MM.1S (cell line): ENCODE data around the gene SLC13A4.

Experiments
- DNase-seq: peaks from one replicate; pipeline ENCODE4 v3.0.0-alpha.2; 2015
- H2AFZ ChIP-seq: fragments of 300-600 bp; sonication (generic); 2 replicates; pipeline ENCODE4 v1.6.0; 2016; ENCODE audit warnings: antibody characterized with exemption, low read length
- H3F3A ChIP-seq: fragments of 300-600 bp; sonication (generic); 2 replicates; pipeline ENCODE4 v1.6.1; 2016; ENCODE audit warnings: mild to moderate bottlenecking, antibody characterized with exemption, low read length, moderate library complexity, mixed read lengths; ENCODE audit not compliant: insufficient read depth
- H3K27ac ChIP-seq: fragments of 300-600 bp; sonication (generic); 2 replicates; pipeline ENCODE4 v1.5.1; 2016; ENCODE audit warnings: mild to moderate bottlenecking, low read length
- H3K27me3 ChIP-seq: fragments of 300-600 bp; sonication (generic); replicated peaks from 2 replicates; pipeline ENCODE4 v1.6.0; 2016; ENCODE audit warnings: low read length; ENCODE audit not compliant: insufficient read depth
- H3K36me3 ChIP-seq: fragments of 300-600 bp; sonication (generic); replicated peaks from 2 replicates; pipeline ENCODE4 v1.6.1; 2016; ENCODE audit warnings: mild to moderate bottlenecking, low read length, mixed read lengths; ENCODE audit not compliant: insufficient read depth
- H3K4me1 ChIP-seq: fragments of 300-600 bp; sonication (generic); 2 replicates; pipeline ENCODE4 v1.6.1; 2016; ENCODE audit warnings: low read length, mixed read lengths
- H3K4me2 ChIP-seq: fragments of 300-600 bp; sonication (generic); 2 replicates; pipeline ENCODE4 v1.6.0; 2016; ENCODE audit warnings: low read depth, low read length
- H3K4me3 ChIP-seq: fragments of 300-600 bp; sonication (generic); 2 replicates; pipeline ENCODE4 v1.5.1; 2016; ENCODE audit warnings: low read length, mixed read lengths
- H3K79me2 ChIP-seq: fragments of 300-600 bp; sonication (generic); 2 replicates; pipeline ENCODE4 v1.6.1; 2016; ENCODE audit warnings: mixed run types, low read length, mixed read lengths
- H3K9ac ChIP-seq: fragments of 300-600 bp; sonication (generic); 2 replicates; pipeline ENCODE4 v1.6.1; 2016; ENCODE audit warnings: low read length, mixed read lengths
- H3K9me2 ChIP-seq: fragments of 300-600 bp; sonication (generic); replicated peaks from 2 replicates; pipeline ENCODE4 v1.6.1; 2016; ENCODE audit warnings: mild to moderate bottlenecking, low read length, mixed read lengths; ENCODE audit not compliant: insufficient read depth
- H3K9me3 ChIP-seq: fragments of 300-600 bp; sonication (generic); replicated peaks from 2 replicates; pipeline ENCODE4 v1.6.1; 2016; ENCODE audit warnings: mild to moderate bottlenecking, low read length, mixed read lengths; ENCODE audit not compliant: insufficient read depth
- H4K20me1 ChIP-seq: fragments of 300-600 bp; sonication (generic); 2 replicates; pipeline ENCODE4 v1.6.1; 2016; ENCODE audit warnings: mild to moderate bottlenecking, low read length, moderate library complexity, mixed read lengths; ENCODE audit not compliant: insufficient read depth
- EZH2 ChIP-seq: fragments of 300-600 bp; sonication (generic); optimal IDR thresholded peaks from 2 replicates; pipeline ENCODE3; 2017; ENCODE audit warnings: low read depth, mild to moderate bottlenecking, antibody characterized with exemption, low read length, mixed read lengths
- EZH2phosphoT487 ChIP-seq: fragments of 300-600 bp; sonication (generic); IDR thresholded peaks from 2 replicates; pipeline ENCODE4 v1.6.1; 2018; ENCODE audit warnings: antibody characterized with exemption, low read length
- TF ChIP-seq, protein P1 (sequence below): fragments of 300-600 bp; sonication (generic); IDR thresholded peaks from 2 replicates; pipeline ENCODE4 v1.5.1; 2016; ENCODE audit warnings: antibody characterized with exemption, low read length, mixed read lengths

Gene SLC13A4

DNA sequence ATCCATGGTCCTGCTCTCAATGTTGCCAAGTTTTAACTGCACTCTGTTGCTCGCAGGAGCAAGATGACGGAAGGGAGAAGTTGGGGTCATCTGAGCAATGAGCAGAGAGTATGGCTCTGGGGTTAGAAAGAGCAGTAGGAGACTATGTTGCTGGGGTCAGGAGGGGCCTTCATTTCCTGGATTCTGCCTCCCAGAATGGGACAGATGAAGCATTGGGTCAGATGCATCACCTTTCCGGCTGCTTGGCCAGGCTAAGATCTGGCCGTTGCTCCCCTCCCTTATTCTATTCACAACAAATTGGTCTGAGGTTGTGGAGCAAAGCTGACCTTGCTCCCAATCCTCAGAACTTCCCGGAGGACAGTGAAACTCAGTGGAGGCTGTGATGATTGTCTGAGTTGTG lies 43.3 kb downstream of the SLC13A4 start:
- no peaks in the 10 kb centered on the region for H3K36me3 ChIP-seq
- peaks cover 10% of the 10 kb centered on the region; the same call in 1 of the 2 replicates for H3K4me1 ChIP-seq
- H3K9ac ChIP-seq: no peak overlapping the region
- TF ChIP-seq EZH2phosphoT487 (no peak), EZH2 (no peak)
- TF ChIP-seq, protein P1, sequence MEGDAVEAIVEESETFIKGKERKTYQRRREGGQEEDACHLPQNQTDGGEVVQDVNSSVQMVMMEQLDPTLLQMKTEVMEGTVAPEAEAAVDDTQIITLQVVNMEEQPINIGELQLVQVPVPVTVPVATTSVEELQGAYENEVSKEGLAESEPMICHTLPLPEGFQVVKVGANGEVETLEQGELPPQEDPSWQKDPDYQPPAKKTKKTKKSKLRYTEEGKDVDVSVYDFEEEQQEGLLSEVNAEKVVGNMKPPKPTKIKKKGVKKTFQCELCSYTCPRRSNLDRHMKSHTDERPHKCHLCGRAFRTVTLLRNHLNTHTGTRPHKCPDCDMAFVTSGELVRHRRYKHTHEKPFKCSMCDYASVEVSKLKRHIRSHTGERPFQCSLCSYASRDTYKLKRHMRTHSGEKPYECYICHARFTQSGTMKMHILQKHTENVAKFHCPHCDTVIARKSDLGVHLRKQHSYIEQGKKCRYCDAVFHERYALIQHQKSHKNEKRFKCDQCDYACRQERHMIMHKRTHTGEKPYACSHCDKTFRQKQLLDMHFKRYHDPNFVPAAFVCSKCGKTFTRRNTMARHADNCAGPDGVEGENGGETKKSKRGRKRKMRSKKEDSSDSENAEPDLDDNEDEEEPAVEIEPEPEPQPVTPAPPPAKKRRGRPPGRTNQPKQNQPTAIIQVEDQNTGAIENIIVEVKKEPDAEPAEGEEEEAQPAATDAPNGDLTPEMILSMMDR: no peak
- no peak overlapping the region for H2AFZ ChIP-seq
- H3K9me3 ChIP-seq: no peaks in the 10 kb centered on the region
- no peak overlapping the region for H3K4me3 ChIP-seq
- H3K27ac ChIP-seq: no peak overlapping the region
- no peak for DNase-seq
- H3K27me3 ChIP-seq: no peaks in the 10 kb centered on the region
- no peaks in the 10 kb centered on the region for H3K79me2 ChIP-seq
- H3F3A ChIP-seq: 0 out of 2 replicates have a peak, but pooled peaks cover 6% of the 10 kb centered on the region
- H4K20me1 ChIP-seq: no peaks in the 10 kb centered on the region
- no peak overlapping the region for H3K4me2 ChIP-seq
- no peaks in the 10 kb centered on the region for H3K9me2 ChIP-seq

DNA sequence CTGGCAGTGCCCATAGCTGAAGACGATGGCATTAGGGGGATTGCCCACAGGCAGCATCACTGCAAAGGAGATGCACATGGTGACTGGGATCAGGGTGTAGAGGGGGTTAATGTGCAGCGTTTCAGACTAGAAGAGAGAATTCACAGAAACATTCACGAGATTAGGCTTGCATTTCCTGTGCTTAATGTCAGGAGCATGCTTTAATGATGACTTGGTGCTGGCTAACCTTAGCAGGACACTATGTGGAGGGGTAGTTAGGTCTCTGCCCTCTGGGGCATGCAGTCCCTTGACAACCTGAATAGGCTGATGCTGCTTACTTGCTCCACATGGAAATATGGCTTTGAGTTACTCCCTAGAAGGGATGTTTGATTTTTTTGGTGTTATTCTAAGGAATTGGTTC lies 43.9 kb downstream of the SLC13A4 start:
- TF ChIP-seq, protein P1: no peak
- no peak for TF ChIP-seq EZH2phosphoT487
- TF ChIP-seq EZH2: no peak
- no peak for DNase-seq
- no peak overlapping the region for H3K27ac ChIP-seq
- no peaks in the 10 kb centered on the region for H3K9me2 ChIP-seq
- H3K4me1 ChIP-seq: peaks cover 10% of the 10 kb centered on the region; the same call in 1 of the 2 replicates
- H2AFZ ChIP-seq: no peak overlapping the region
- H4K20me1 ChIP-seq: no peaks in the 10 kb centered on the region
- no peak overlapping the region for H3K4me2 ChIP-seq
- H3K27me3 ChIP-seq: no peaks in the 10 kb centered on the region
- H3K79me2 ChIP-seq: no peaks in the 10 kb centered on the region
- no peaks in the 10 kb centered on the region for H3K9me3 ChIP-seq
- no peak overlapping the region for H3K9ac ChIP-seq
- H3K4me3 ChIP-seq: no peak overlapping the region
- H3K36me3 ChIP-seq: no peaks in the 10 kb centered on the region
- H3F3A ChIP-seq: 0 out of 2 replicates have a peak, but pooled peaks cover 6% of the 10 kb centered on the region

DNA sequence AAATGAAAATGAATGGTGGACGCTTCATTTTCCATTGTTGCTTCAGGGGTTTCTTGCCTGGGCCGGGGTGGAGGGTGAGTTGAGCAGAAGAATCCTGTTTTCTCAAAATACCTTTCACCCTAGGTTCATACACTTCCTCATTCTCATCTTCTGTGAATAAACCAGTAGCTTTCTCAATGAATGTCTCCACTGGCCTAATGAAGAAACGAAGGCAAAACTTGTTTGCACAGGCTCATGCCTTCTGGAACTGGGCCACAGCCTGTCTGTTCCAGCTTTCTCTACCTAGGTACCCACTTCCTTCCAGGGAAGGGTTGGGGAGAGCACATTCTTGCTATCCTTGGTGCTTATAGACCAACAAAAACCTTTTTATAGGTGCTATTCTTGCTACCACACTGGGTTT lies 44.4 kb downstream of the SLC13A4 start:
- no peak overlapping the region for H3K9ac ChIP-seq
- H3K27me3 ChIP-seq: no peaks in the 10 kb centered on the region
- H3K36me3 ChIP-seq: no peaks in the 10 kb centered on the region
- H3K4me2 ChIP-seq: no peak overlapping the region
- no peaks in the 10 kb centered on the region for H3K9me2 ChIP-seq
- no peak for DNase-seq
- no peaks in the 10 kb centered on the region for H4K20me1 ChIP-seq
- no peaks in the 10 kb centered on the region for H3K9me3 ChIP-seq
- no peak for TF ChIP-seq EZH2phosphoT487
- TF ChIP-seq, protein P1: no peak
- peaks cover 10% of the 10 kb centered on the region; the same call in 1 of the 2 replicates for H3K4me1 ChIP-seq
- no peak overlapping the region for H2AFZ ChIP-seq
- no peak overlapping the region for H3K4me3 ChIP-seq
- H3K27ac ChIP-seq: no peak overlapping the region
- H3K79me2 ChIP-seq: no peaks in the 10 kb centered on the region
- H3F3A ChIP-seq: 0 out of 2 replicates have a peak, but pooled peaks cover 6% of the 10 kb centered on the region
